ENCODE data around the gene TENM4.

GRCh38 chr11:79084382-79084781 lies 356.4 kb downstream of the TENM4 start:
- TF ChIP-seq CTCF (IDR thresholded peaks at IDR 0.05): no peak
- TF ChIP-seq EZH2phosphoT487 (IDR thresholded peaks at IDR 0.05): no peak

Measured in neural progenitor cell (in vitro differentiated cells).